Fibroblast of gingiva (primary cell): ENCODE measurements around the gene SBF1.
A peak's percentile ranks its signal among the peaks of the same experiment; 100 is the strongest.
"Not testable (repeated sequence)": the region's sequence is repeated elsewhere in the genome, so short reads cannot be mapped to it uniquely, and the experiment has no call there.

ENCODE experiments used
- DNase-seq: peaks from one replicate; pipeline ENCODE4 v3.0.0-alpha.2; 2011; ENCODE audit warnings: low read depth

The SBF1 gene

GRCh38 chr22:50422961-50423815 is 51.6 kb downstream of the SBF1 start:
- no peak for DNase-seq

- DNase-seq, result no peak
Observed at GRCh38 chr22:50422046-50422445, 52.8 kb downstream of the SBF1 start.

- no peak for DNase-seq
Observed at GRCh38 chr22:50420581-50420980, 54.3 kb downstream of the SBF1 start.

- no peak for DNase-seq
Observed at GRCh38 chr22:50420015-50420414, 54.8 kb downstream of the SBF1 start.

GRCh38 chr22:50419116-50419515 is 55.7 kb downstream of the SBF1 start:
- no peak for DNase-seq

- DNase-seq, result no peak
Observed at GRCh38 chr22:50418624-50419023, 56.2 kb downstream of the SBF1 start.

- no peak for DNase-seq
Observed at GRCh38 chr22:50417411-50418210, 57.2 kb downstream of the SBF1 start.

GRCh38 chr22:50416996-50417395 is 57.8 kb downstream of the SBF1 start:
- DNase-seq, result no peak

- DNase-seq, result no peak
Observed at GRCh38 chr22:50415426-50415825, 59.4 kb downstream of the SBF1 start.

GRCh38 chr22:50414476-50415248 is 60.2 kb downstream of the SBF1 start:
- no peak for DNase-seq

- DNase-seq, result not testable (repeated sequence)
Observed at GRCh38 chr22:50408954-50409353, 65.9 kb downstream of the SBF1 start.

GRCh38 chr22:50408311-50408710 is 66.5 kb downstream of the SBF1 start:
- no peak for DNase-seq

- DNase-seq, result no peak
Observed at GRCh38 chr22:50406416-50407170, 68.2 kb downstream of the SBF1 start.

- no peak for DNase-seq
Observed at GRCh38 chr22:50403701-50404101, 71.1 kb downstream of the SBF1 start.

- no peak for DNase-seq
Observed at GRCh38 chr22:50401907-50402306, 72.9 kb downstream of the SBF1 start.

- DNase-seq, result no peak
Observed at GRCh38 chr22:50400931-50401330, 73.9 kb downstream of the SBF1 start.

- DNase-seq, result no peak
Observed at GRCh38 chr22:50400406-50400805, 74.4 kb downstream of the SBF1 start.

- peak; percentile 18 for DNase-seq
Observed at GRCh38 chr22:50399751-50400331, 75.0 kb downstream of the SBF1 start.

GRCh38 chr22:50398831-50399648 is 75.8 kb downstream of the SBF1 start:
- DNase-seq, result no peak

GRCh38 chr22:50397371-50398060 is 77.3 kb downstream of the SBF1 start:
- not testable (repeated sequence) for DNase-seq
